Sigmoid colon (tissue), 4 donors: ENCODE results near the gene NHLRC1.

Experiments used
- EP300 ChIP-seq, 4 donors: sonication (generic); formaldehyde crosslinking; IDR thresholded peaks; one replicate each; pipeline ENCODE4 v1.6.1; 2017; ENCODE audit warnings: antibody characterized with exemption in 4 of 4
- POLR2A ChIP-seq, 2 donors: fragments of 450-650 bp; IDR thresholded peaks; one replicate each; pipeline ENCODE4 v1.6.1; 2016; ENCODE audit warnings: antibody characterized with exemption in 2 of 2, mild to moderate bottlenecking in 2 of 2, moderate library complexity in 2 of 2
- POLR2AphosphoS5 ChIP-seq, 4 donors: sonication (generic); formaldehyde crosslinking; IDR thresholded peaks; one replicate each; pipeline ENCODE4 v1.6.1; 2017; ENCODE audit warnings: antibody characterized with exemption in 4 of 4
- TF ChIP-seq, protein P1 (sequence below), 4 experiments: fragments of 450-650 bp in 3 of 4; fragments of 200-600 bp in 1 of 4; IDR thresholded peaks; one replicate each; pipeline ENCODE4 v1.5.1; 2016 to 2019; ENCODE audit warnings: antibody characterized with exemption in 4 of 4, mild to moderate bottlenecking in 3 of 4, moderate library complexity in 2 of 4

DNA sequence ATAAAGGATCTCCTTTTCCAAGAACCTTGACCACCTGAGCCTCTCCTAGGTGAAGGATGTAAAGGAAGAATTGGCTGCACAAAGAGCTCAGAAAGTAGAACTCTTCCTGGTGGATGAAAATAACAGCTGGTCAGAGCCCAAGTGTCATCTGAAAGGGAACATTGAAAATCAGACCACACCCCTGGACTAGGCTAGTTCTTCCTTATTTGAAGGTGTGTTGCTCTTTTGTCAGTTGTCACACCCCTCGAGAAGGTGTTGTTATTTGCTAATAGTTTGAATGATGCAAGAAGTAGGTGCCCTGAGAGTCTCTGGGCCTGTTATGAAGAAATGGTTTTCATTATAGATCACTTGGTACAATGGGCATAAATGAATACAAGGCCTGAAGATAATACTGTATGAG, 31.1 kb downstream of the NHLRC1 start:
- TF ChIP-seq POLR2AphosphoS5 (IDR thresholded peaks at IDR 0.05) = no peak
- TF ChIP-seq POLR2A (IDR thresholded peaks at IDR 0.05) = no peak
- TF ChIP-seq, protein P1, sequence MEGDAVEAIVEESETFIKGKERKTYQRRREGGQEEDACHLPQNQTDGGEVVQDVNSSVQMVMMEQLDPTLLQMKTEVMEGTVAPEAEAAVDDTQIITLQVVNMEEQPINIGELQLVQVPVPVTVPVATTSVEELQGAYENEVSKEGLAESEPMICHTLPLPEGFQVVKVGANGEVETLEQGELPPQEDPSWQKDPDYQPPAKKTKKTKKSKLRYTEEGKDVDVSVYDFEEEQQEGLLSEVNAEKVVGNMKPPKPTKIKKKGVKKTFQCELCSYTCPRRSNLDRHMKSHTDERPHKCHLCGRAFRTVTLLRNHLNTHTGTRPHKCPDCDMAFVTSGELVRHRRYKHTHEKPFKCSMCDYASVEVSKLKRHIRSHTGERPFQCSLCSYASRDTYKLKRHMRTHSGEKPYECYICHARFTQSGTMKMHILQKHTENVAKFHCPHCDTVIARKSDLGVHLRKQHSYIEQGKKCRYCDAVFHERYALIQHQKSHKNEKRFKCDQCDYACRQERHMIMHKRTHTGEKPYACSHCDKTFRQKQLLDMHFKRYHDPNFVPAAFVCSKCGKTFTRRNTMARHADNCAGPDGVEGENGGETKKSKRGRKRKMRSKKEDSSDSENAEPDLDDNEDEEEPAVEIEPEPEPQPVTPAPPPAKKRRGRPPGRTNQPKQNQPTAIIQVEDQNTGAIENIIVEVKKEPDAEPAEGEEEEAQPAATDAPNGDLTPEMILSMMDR (IDR thresholded peaks at IDR 0.05) = no peak
- no peak for TF ChIP-seq EP300 (IDR thresholded peaks at IDR 0.05)
